H1 (cell line): ENCODE measurements around the gene CKB. TPM values are rescaled to one million over a fixed set of nuclear protein-coding genes. Genes with fewer than 3 reads are reported as not detected.

ENCODE experiments used
- CTCF ChIA-PET: fragments of 300-600 bp; sonication (Branson Sonifier 250); formaldehyde crosslinking; loops from one replicate; lab custom pipeline; 2021; ENCODE audit not compliant: partially characterized antibody; lab: Charles Lee
- POLR2A ChIA-PET: fragments of 300-600 bp; sonication (Branson Sonifier 250); formaldehyde crosslinking; loops from one replicate; lab custom pipeline; 2021; ENCODE audit warnings: inconsistent platforms; ENCODE audit not compliant: partially characterized antibody; lab: Charles Lee
- DNase-seq, 2 experiments: peaks; one replicate each; pipeline versions ENCODE4 v3.0.0 to v3.0.0-alpha.2; 2010 to 2022; ENCODE audit warnings: low spot score in 2 of 2, low read depth in 1 of 2, mixed read lengths in 1 of 2
- FAIRE-seq: peaks from 2 replicates; lab custom pipeline; 2011; peaks lifted over from hg19 to GRCh38; lab: Jason Lieb, UNC
- H2AFZ ChIP-seq: 2 replicates; pipeline ENCODE4 v1.8.1; 2012; ENCODE audit warnings: low read length, inconsistent platforms
- H2AK5ac ChIP-seq: 2 replicates; pipeline ENCODE4 v1.6.1; 2013; ENCODE audit warnings: low read depth, low read length
- H2BK120ac ChIP-seq: replicated peaks from 2 replicates; pipeline ENCODE3; 2013; ENCODE audit warnings: low read depth, low read length, inconsistent platforms
- H2BK12ac ChIP-seq: 2 replicates; pipeline ENCODE4 v1.6.1; 2013; ENCODE audit warnings: low read depth, low read length
- H2BK15ac ChIP-seq: 2 replicates; pipeline ENCODE4 v1.6.1; 2013; ENCODE audit warnings: low read length
- H2BK20ac ChIP-seq: 2 replicates; pipeline ENCODE4 v1.6.1; 2013; ENCODE audit warnings: low read length
- H2BK5ac ChIP-seq: 2 replicates; pipeline ENCODE4 v1.6.1; 2013; ENCODE audit warnings: low read depth, low read length
- H3K14ac ChIP-seq: 2 replicates; pipeline ENCODE4 v1.6.1; 2013; ENCODE audit warnings: inconsistent platforms; ENCODE audit not compliant: insufficient read length
- H3K18ac ChIP-seq: 2 replicates; pipeline ENCODE4 v1.6.1; 2013; ENCODE audit warnings: low read length; ENCODE audit errors: extremely low read depth
- H3K23ac ChIP-seq: 2 replicates; pipeline ENCODE4 v1.6.1; 2013; ENCODE audit warnings: inconsistent platforms; ENCODE audit not compliant: insufficient read length
- H3K23me2 ChIP-seq: 2 replicates; pipeline ENCODE4 v1.6.1; 2013; ENCODE audit warnings: low read depth, low read length
- H3K27ac ChIP-seq: 2 replicates; pipeline ENCODE4 v1.6.1; 2011; ENCODE audit warnings: low read depth, low read length, inconsistent platforms
- H3K27me3 ChIP-seq, 4 experiments: replicated peaks in 1 of 4; 1 replicate in 1 of 4; 2 replicates in 3 of 4; pipeline versions ENCODE4 v1.6.1 to v1.8.1; 2011 to 2013; ENCODE audit warnings: low read length in 3 of 4, mild to moderate bottlenecking in 3 of 4, inconsistent platforms in 2 of 4, mixed read lengths in 2 of 4, moderate library complexity in 1 of 4; ENCODE audit not compliant: control insufficient read depth in 3 of 4, insufficient read depth in 3 of 4; ENCODE audit errors: extremely low read depth in 1 of 4
- H3K36me3 ChIP-seq, 4 experiments: 2 replicates each; pipeline versions ENCODE4 v1.6.1 to v1.8.1; 2011 to 2013; ENCODE audit warnings: mild to moderate bottlenecking in 4 of 4, low read length in 3 of 4, moderate library complexity in 2 of 4, control low read depth in 1 of 4, inconsistent platforms in 1 of 4; ENCODE audit not compliant: insufficient read depth in 4 of 4, control insufficient read depth in 2 of 4
- H3K4ac ChIP-seq: replicated peaks from 2 replicates; pipeline ENCODE3; 2013; ENCODE audit warnings: low read length, low read depth, mixed read lengths, inconsistent platforms; ENCODE audit not compliant: insufficient read length
- H3K4me1 ChIP-seq, 4 experiments: replicated peaks in 1 of 4; 1 replicate in 1 of 4; 2 replicates in 3 of 4; pipeline versions ENCODE4 v1.6.1 to v1.8.1; 2011 to 2013; ENCODE audit warnings: low read length in 3 of 4, inconsistent platforms in 2 of 4, mixed read lengths in 1 of 4; ENCODE audit not compliant: insufficient read depth in 4 of 4, control insufficient read depth in 3 of 4
- H3K4me2 ChIP-seq, 2 experiments: 2 replicates each; pipeline versions ENCODE4 v1.6.1 to v1.8.1; 2011 to 2013; ENCODE audit warnings: low read depth in 2 of 2, low read length in 2 of 2, control low read depth in 1 of 2, inconsistent platforms in 1 of 2, mild to moderate bottlenecking in 1 of 2; ENCODE audit not compliant: insufficient read depth in 1 of 2
- H3K4me3 ChIP-seq, 4 experiments: fragments of 200-600, 300-600 bp in 1 of 4; sonication (generic), shearing (Covaris generic), sonication (Bioruptor Twin) in 1 of 4; 2 replicates each; pipeline versions ENCODE4 v1.5.1 to v1.8.1; 2011 to 2016; ENCODE audit warnings: low read length in 4 of 4, low read depth in 3 of 4, control low read depth in 2 of 4, inconsistent platforms in 2 of 4, mild to moderate bottlenecking in 2 of 4, mixed read lengths in 1 of 4, moderate library complexity in 1 of 4; ENCODE audit not compliant: insufficient read depth in 2 of 4; ENCODE audit errors: extremely low read depth in 1 of 4
- H3K56ac ChIP-seq: replicated peaks from 2 replicates; pipeline ENCODE3; 2013; ENCODE audit warnings: low read depth, mild to moderate bottlenecking, mixed read lengths, low read length, inconsistent platforms; ENCODE audit not compliant: insufficient read length
- H3K79me1 ChIP-seq: 2 replicates; pipeline ENCODE4 v1.6.1; 2013; ENCODE audit warnings: low read depth, low read length, control low read depth
- H3K79me2 ChIP-seq, 2 experiments: 2 replicates each; pipeline versions ENCODE4 v1.6.1 to v1.8.1; 2012 to 2013; ENCODE audit warnings: low read length in 2 of 2, mild to moderate bottlenecking in 2 of 2, inconsistent platforms in 1 of 2; ENCODE audit not compliant: insufficient read depth in 2 of 2, control insufficient read depth in 1 of 2
- H3K9ac ChIP-seq, 4 experiments: replicated peaks in 1 of 4; 1 replicate in 1 of 4; 2 replicates in 3 of 4; pipeline versions ENCODE4 v1.6.1 to v1.8.1; 2011 to 2013; ENCODE audit warnings: low read depth in 3 of 4, low read length in 3 of 4, control low read depth in 2 of 4, mild to moderate bottlenecking in 2 of 4, moderate library complexity in 2 of 4, inconsistent platforms in 1 of 4; ENCODE audit errors: extremely low read depth in 1 of 4
- H3K9me3 ChIP-seq, 2 experiments: 2 replicates each; pipeline versions ENCODE4 v1.6.1 to v1.8.1; 2012 to 2013; ENCODE audit warnings: mild to moderate bottlenecking in 2 of 2, moderate library complexity in 2 of 2, control low read depth in 1 of 2, inconsistent platforms in 1 of 2, low read depth in 1 of 2, low read length in 1 of 2, mixed read lengths in 1 of 2; ENCODE audit not compliant: insufficient read depth in 2 of 2
- H4K20me1 ChIP-seq, 2 experiments: replicated peaks in 1 of 2; 2 replicates each; pipeline versions ENCODE3 to v1.8.1; 2011 to 2013; ENCODE audit warnings: inconsistent platforms in 2 of 2, low read length in 2 of 2, mild to moderate bottlenecking in 1 of 2; ENCODE audit not compliant: insufficient read depth in 2 of 2, control insufficient read depth in 1 of 2
- H4K5ac ChIP-seq: 2 replicates; pipeline ENCODE4 v1.6.1; 2013; ENCODE audit warnings: low read length, low read depth, mixed read lengths, inconsistent platforms; ENCODE audit not compliant: insufficient read length
- H4K8ac ChIP-seq: 2 replicates; pipeline ENCODE4 v1.8.0; 2013; ENCODE audit warnings: mild to moderate bottlenecking, moderate library complexity, low read length, inconsistent platforms; ENCODE audit not compliant: insufficient read depth; ENCODE audit errors: extremely low read depth
- H4K91ac ChIP-seq: replicated peaks from 2 replicates; pipeline ENCODE3; 2013; ENCODE audit warnings: low read length, mixed read lengths, inconsistent platforms; ENCODE audit not compliant: insufficient read length
- ATF3 ChIP-seq: IDR thresholded peaks from 2 replicates; pipeline ENCODE4 v1.6.1; 2011; ENCODE audit warnings: low read depth, mild to moderate bottlenecking, low read length; ENCODE audit not compliant: insufficient read depth
- CHD1 ChIP-seq: IDR thresholded peaks from 2 replicates; pipeline ENCODE4 v1.6.1; 2012; ENCODE audit warnings: low read depth, low read length, improper control_type of control experiment
- SIN3A ChIP-seq, 2 experiments: IDR thresholded peaks in 1 of 2; conservative IDR thresholded peaks in 1 of 2; 2 replicates each; pipeline ENCODE4 v1.6.1; 2011 to 2012; ENCODE audit warnings: low read length in 2 of 2, improper control_type of control experiment in 1 of 2, low read depth in 1 of 2, mild to moderate bottlenecking in 1 of 2
- SP2 ChIP-seq: IDR thresholded peaks from 2 replicates; pipeline ENCODE4 v1.6.1; 2012; ENCODE audit warnings: mild to moderate bottlenecking, low read length, inconsistent platforms
- TEAD4 ChIP-seq: IDR thresholded peaks from 2 replicates; pipeline ENCODE4 v1.6.1; 2012; ENCODE audit warnings: low read depth, low read length, inconsistent platforms, mixed read lengths
- WGBS, 2 experiments: shearing (Covaris generic) in 1 of 2; methylation state at CpG; one replicate each; pipeline versions ENCODE4 v1.1.6 to v1.1.7; 2013 to 2015; ENCODE audit warnings: low lambda C conversion rate in 2 of 2, mixed read lengths in 2 of 2, inconsistent platforms in 1 of 2, low coverage in 1 of 2, missing lambda C conversion rate in 1 of 2; ENCODE audit not compliant: insufficient replicate concordance in 2 of 2, insufficient coverage in 1 of 2, insufficient read length in 1 of 2; ENCODE audit errors: extremely low coverage in 1 of 2, missing lambda C conversion rate in 1 of 2; 5-methylcytosine and 5-hydroxymethylcytosine counted together
- polyA plus RNA-seq, 7 experiments: library from polyadenylated mRNA; depleted of rRNA in 3 of 7; stranded (reverse) in 5 of 7; unstranded in 2 of 7; fragments of >200 nt in 5 of 7; fragments of 200-250 nt in 2 of 7; gene quantifications; 1 replicate in 5 of 7; 2 replicates in 1 of 7; 4 replicates in 1 of 7; pipeline versions ENCODE4 v1.2.1 to v1.2.3, GENCODE V29; 2011 to 2013; ENCODE audit warnings: missing spikeins in 2 of 7, mixed read lengths in 2 of 7
- total RNA-seq: library from RNA; stranded (reverse); fragmentation: NEBNext Ultra II Directional; extraction: Animal tissue kit (Norgen Biotek cat#: 25700); gene quantifications from 2 replicates; pipeline ENCODE4 v1.2.1, GENCODE V29; 2021

The CKB gene
- total and polyA plus RNA-seq, 2 of the 8 experiments (the other 6 are each of a cell fraction or from before 2014, with no cell fraction given), result 538 to 950 TPM

DNA sequence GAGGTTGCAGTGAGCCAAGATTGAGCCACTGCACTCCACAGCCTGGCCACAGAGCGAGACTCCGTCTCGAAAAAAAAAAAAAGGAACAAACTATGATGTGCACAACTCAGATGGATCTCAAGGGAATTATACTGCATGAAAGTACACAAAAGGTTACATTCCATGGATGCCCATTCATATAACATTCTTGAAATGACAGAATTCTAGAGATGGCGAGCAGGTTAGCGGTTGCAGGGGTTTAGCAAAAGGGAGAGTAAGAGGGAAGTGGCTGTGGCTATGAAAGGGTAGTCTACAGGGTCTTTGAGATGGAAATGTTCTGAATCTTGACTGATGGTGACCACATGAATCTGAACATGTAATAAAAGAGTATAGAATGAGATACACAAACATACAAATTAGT is 49.7 kb downstream of the CKB start:
- H3K9me3 ChIP-seq, result no peaks in the 10 kb centered on the region
- H2BK20ac ChIP-seq, result no peak overlapping the region
- ChIA-PET CTCF (interaction anchor here (0.7 to 0.8 kb wide), 2 partner anchors 16 to 26 kb away, joined by 3 read pairs; no protein-coding TSS in a partner anchor), POLR2A (interaction anchor here (1.0 kb wide), 1 partner anchor 66 kb away, joined by 3 read pairs; no protein-coding TSS in a partner anchor)
- no peak overlapping the region for H2BK12ac ChIP-seq
- TF ChIP-seq SP2 (no peak), SIN3A (conservative IDR thresholded peaks at IDR 0.05 in 1 of 2, IDR thresholded peaks at IDR 0.05 in 1 of 2; ENCODE audit: low read depth in 1 of 2, low read length in 2 of 2) (no peak), TEAD4 (no peak), CHD1 (no peak), ATF3 (no peak)
- H3K4ac ChIP-seq, result no peak overlapping the region
- no peaks in the 10 kb centered on the region for H3K79me2 ChIP-seq
- H2BK15ac ChIP-seq, result no peak overlapping the region
- no peak overlapping the region for H3K18ac ChIP-seq
- no peaks in the 10 kb centered on the region for H3K23me2 ChIP-seq
- no peak overlapping the region for H2AK5ac ChIP-seq
- no peak overlapping the region for H2AFZ ChIP-seq
- FAIRE-seq (no peak), DNase-seq (no peak)
- H2BK120ac ChIP-seq, result no peak overlapping the region
- peaks cover 5 to 40% (median 35%) of the 10 kb centered on the region in 4 experiments; a peak in 7 of 8 replicates for H3K36me3 ChIP-seq
- H2BK5ac ChIP-seq, result no peak overlapping the region
- H3K79me1 ChIP-seq, result no peaks in the 10 kb centered on the region; the same call in 1 of the 2 replicates
- H3K4me1 ChIP-seq, result no peaks in the 10 kb centered on the region
- H3K27ac ChIP-seq, result no peak overlapping the region
- no peak overlapping the region for H3K56ac ChIP-seq
- no peak overlapping the region for H4K5ac ChIP-seq
- H3K23ac ChIP-seq, result no peak overlapping the region
- H4K20me1 ChIP-seq, result no peaks in the 10 kb centered on the region
- H3K4me3 ChIP-seq, result no peak overlapping the region
- no peak overlapping the region for H4K91ac ChIP-seq
- H3K27me3 ChIP-seq, result no peaks in the 10 kb centered on the region
- no peak overlapping the region for H3K14ac ChIP-seq
- WGBS, 2 experiments, result 88% methylated on average over 2 of the region's 5 CpGs; no CpG with 5 or more reads in 1 of the 2 experiments
- H3K4me2 ChIP-seq, result no peak overlapping the region
- H3K9ac ChIP-seq, result no peak overlapping the region
- H4K8ac ChIP-seq, result no peak overlapping the region
